H1 (cell line): Measurements from ENCODE around the gene STK39. TPM values are rescaled to one million over a fixed set of nuclear protein-coding genes. Genes with fewer than 3 reads are reported as not detected.

Source experiments
- CTCF ChIA-PET: fragments of 300-600 bp; sonication (Branson Sonifier 250); formaldehyde crosslinking; loops from one replicate; lab custom pipeline; 2021; ENCODE audit not compliant: partially characterized antibody; lab: Charles Lee
- POLR2A ChIA-PET: fragments of 300-600 bp; sonication (Branson Sonifier 250); formaldehyde crosslinking; loops from one replicate; lab custom pipeline; 2021; ENCODE audit warnings: inconsistent platforms; ENCODE audit not compliant: partially characterized antibody; lab: Charles Lee
- DNase-seq, 2 experiments: peaks; one replicate each; pipeline versions ENCODE4 v3.0.0 to v3.0.0-alpha.2; 2010 to 2022; ENCODE audit warnings: low spot score in 2 of 2, low read depth in 1 of 2, mixed read lengths in 1 of 2
- FAIRE-seq: peaks from 2 replicates; lab custom pipeline; 2011; peaks lifted over from hg19 to GRCh38; lab: Jason Lieb, UNC
- H2AFZ ChIP-seq: 2 replicates; pipeline ENCODE4 v1.8.1; 2012; ENCODE audit warnings: low read length, inconsistent platforms
- H2AK5ac ChIP-seq: 2 replicates; pipeline ENCODE4 v1.6.1; 2013; ENCODE audit warnings: low read depth, low read length
- H2BK120ac ChIP-seq: replicated peaks from 2 replicates; pipeline ENCODE3; 2013; ENCODE audit warnings: low read depth, low read length, inconsistent platforms
- H2BK12ac ChIP-seq: 2 replicates; pipeline ENCODE4 v1.6.1; 2013; ENCODE audit warnings: low read depth, low read length
- H2BK15ac ChIP-seq: 2 replicates; pipeline ENCODE4 v1.6.1; 2013; ENCODE audit warnings: low read length
- H2BK20ac ChIP-seq: 2 replicates; pipeline ENCODE4 v1.6.1; 2013; ENCODE audit warnings: low read length
- H2BK5ac ChIP-seq: 2 replicates; pipeline ENCODE4 v1.6.1; 2013; ENCODE audit warnings: low read depth, low read length
- H3K14ac ChIP-seq: 2 replicates; pipeline ENCODE4 v1.6.1; 2013; ENCODE audit warnings: inconsistent platforms; ENCODE audit not compliant: insufficient read length
- H3K18ac ChIP-seq: 2 replicates; pipeline ENCODE4 v1.6.1; 2013; ENCODE audit warnings: low read length; ENCODE audit errors: extremely low read depth
- H3K23ac ChIP-seq: 2 replicates; pipeline ENCODE4 v1.6.1; 2013; ENCODE audit warnings: inconsistent platforms; ENCODE audit not compliant: insufficient read length
- H3K23me2 ChIP-seq: 2 replicates; pipeline ENCODE4 v1.6.1; 2013; ENCODE audit warnings: low read depth, low read length
- H3K27ac ChIP-seq: 2 replicates; pipeline ENCODE4 v1.6.1; 2011; ENCODE audit warnings: low read depth, low read length, inconsistent platforms
- H3K27me3 ChIP-seq, 4 experiments: replicated peaks in 1 of 4; 1 replicate in 1 of 4; 2 replicates in 3 of 4; pipeline versions ENCODE4 v1.6.1 to v1.8.1; 2011 to 2013; ENCODE audit warnings: low read length in 3 of 4, mild to moderate bottlenecking in 3 of 4, inconsistent platforms in 2 of 4, mixed read lengths in 2 of 4, moderate library complexity in 1 of 4; ENCODE audit not compliant: control insufficient read depth in 3 of 4, insufficient read depth in 3 of 4; ENCODE audit errors: extremely low read depth in 1 of 4
- H3K36me3 ChIP-seq, 4 experiments: 2 replicates each; pipeline versions ENCODE4 v1.6.1 to v1.8.1; 2011 to 2013; ENCODE audit warnings: mild to moderate bottlenecking in 4 of 4, low read length in 3 of 4, moderate library complexity in 2 of 4, control low read depth in 1 of 4, inconsistent platforms in 1 of 4; ENCODE audit not compliant: insufficient read depth in 4 of 4, control insufficient read depth in 2 of 4
- H3K4ac ChIP-seq: replicated peaks from 2 replicates; pipeline ENCODE3; 2013; ENCODE audit warnings: low read length, low read depth, mixed read lengths, inconsistent platforms; ENCODE audit not compliant: insufficient read length
- H3K4me1 ChIP-seq, 4 experiments: replicated peaks in 1 of 4; 1 replicate in 1 of 4; 2 replicates in 3 of 4; pipeline versions ENCODE4 v1.6.1 to v1.8.1; 2011 to 2013; ENCODE audit warnings: low read length in 3 of 4, inconsistent platforms in 2 of 4, mixed read lengths in 1 of 4; ENCODE audit not compliant: insufficient read depth in 4 of 4, control insufficient read depth in 3 of 4
- H3K4me2 ChIP-seq, 2 experiments: 2 replicates each; pipeline versions ENCODE4 v1.6.1 to v1.8.1; 2011 to 2013; ENCODE audit warnings: low read depth in 2 of 2, low read length in 2 of 2, control low read depth in 1 of 2, inconsistent platforms in 1 of 2, mild to moderate bottlenecking in 1 of 2; ENCODE audit not compliant: insufficient read depth in 1 of 2
- H3K4me3 ChIP-seq, 4 experiments: fragments of 200-600, 300-600 bp in 1 of 4; sonication (generic), shearing (Covaris generic), sonication (Bioruptor Twin) in 1 of 4; 2 replicates each; pipeline versions ENCODE4 v1.5.1 to v1.8.1; 2011 to 2016; ENCODE audit warnings: low read length in 4 of 4, low read depth in 3 of 4, control low read depth in 2 of 4, inconsistent platforms in 2 of 4, mild to moderate bottlenecking in 2 of 4, mixed read lengths in 1 of 4, moderate library complexity in 1 of 4; ENCODE audit not compliant: insufficient read depth in 2 of 4; ENCODE audit errors: extremely low read depth in 1 of 4
- H3K56ac ChIP-seq: replicated peaks from 2 replicates; pipeline ENCODE3; 2013; ENCODE audit warnings: low read depth, mild to moderate bottlenecking, mixed read lengths, low read length, inconsistent platforms; ENCODE audit not compliant: insufficient read length
- H3K79me1 ChIP-seq: 2 replicates; pipeline ENCODE4 v1.6.1; 2013; ENCODE audit warnings: low read depth, low read length, control low read depth
- H3K79me2 ChIP-seq, 2 experiments: 2 replicates each; pipeline versions ENCODE4 v1.6.1 to v1.8.1; 2012 to 2013; ENCODE audit warnings: low read length in 2 of 2, mild to moderate bottlenecking in 2 of 2, inconsistent platforms in 1 of 2; ENCODE audit not compliant: insufficient read depth in 2 of 2, control insufficient read depth in 1 of 2
- H3K9ac ChIP-seq, 4 experiments: replicated peaks in 1 of 4; 1 replicate in 1 of 4; 2 replicates in 3 of 4; pipeline versions ENCODE4 v1.6.1 to v1.8.1; 2011 to 2013; ENCODE audit warnings: low read depth in 3 of 4, low read length in 3 of 4, control low read depth in 2 of 4, mild to moderate bottlenecking in 2 of 4, moderate library complexity in 2 of 4, inconsistent platforms in 1 of 4; ENCODE audit errors: extremely low read depth in 1 of 4
- H3K9me3 ChIP-seq, 2 experiments: 2 replicates each; pipeline versions ENCODE4 v1.6.1 to v1.8.1; 2012 to 2013; ENCODE audit warnings: mild to moderate bottlenecking in 2 of 2, moderate library complexity in 2 of 2, control low read depth in 1 of 2, inconsistent platforms in 1 of 2, low read depth in 1 of 2, low read length in 1 of 2, mixed read lengths in 1 of 2; ENCODE audit not compliant: insufficient read depth in 2 of 2
- H4K20me1 ChIP-seq, 2 experiments: replicated peaks in 1 of 2; 2 replicates each; pipeline versions ENCODE3 to v1.8.1; 2011 to 2013; ENCODE audit warnings: inconsistent platforms in 2 of 2, low read length in 2 of 2, mild to moderate bottlenecking in 1 of 2; ENCODE audit not compliant: insufficient read depth in 2 of 2, control insufficient read depth in 1 of 2
- H4K5ac ChIP-seq: 2 replicates; pipeline ENCODE4 v1.6.1; 2013; ENCODE audit warnings: low read length, low read depth, mixed read lengths, inconsistent platforms; ENCODE audit not compliant: insufficient read length
- H4K8ac ChIP-seq: 2 replicates; pipeline ENCODE4 v1.8.0; 2013; ENCODE audit warnings: mild to moderate bottlenecking, moderate library complexity, low read length, inconsistent platforms; ENCODE audit not compliant: insufficient read depth; ENCODE audit errors: extremely low read depth
- H4K91ac ChIP-seq: replicated peaks from 2 replicates; pipeline ENCODE3; 2013; ENCODE audit warnings: low read length, mixed read lengths, inconsistent platforms; ENCODE audit not compliant: insufficient read length
- POU5F1 ChIP-seq: IDR thresholded peaks from 2 replicates; pipeline ENCODE4 v1.6.1; 2011; ENCODE audit warnings: low read depth, mild to moderate bottlenecking, low read length, moderate library complexity
- RBBP5 ChIP-seq: IDR thresholded peaks from 2 replicates; pipeline ENCODE4 v1.7.1; 2012; ENCODE audit warnings: low read depth, mild to moderate bottlenecking, inconsistent platforms, low read length, moderate library complexity, borderline replicate concordance
- WGBS, 2 experiments: shearing (Covaris generic) in 1 of 2; methylation state at CpG; one replicate each; pipeline versions ENCODE4 v1.1.6 to v1.1.7; 2013 to 2015; ENCODE audit warnings: low lambda C conversion rate in 2 of 2, mixed read lengths in 2 of 2, inconsistent platforms in 1 of 2, low coverage in 1 of 2, missing lambda C conversion rate in 1 of 2; ENCODE audit not compliant: insufficient replicate concordance in 2 of 2, insufficient coverage in 1 of 2, insufficient read length in 1 of 2; ENCODE audit errors: extremely low coverage in 1 of 2, missing lambda C conversion rate in 1 of 2; 5-methylcytosine and 5-hydroxymethylcytosine counted together
- polyA plus RNA-seq, 7 experiments: library from polyadenylated mRNA; depleted of rRNA in 3 of 7; stranded (reverse) in 5 of 7; unstranded in 2 of 7; fragments of >200 nt in 5 of 7; fragments of 200-250 nt in 2 of 7; gene quantifications; 1 replicate in 5 of 7; 2 replicates in 1 of 7; 4 replicates in 1 of 7; pipeline versions ENCODE4 v1.2.1 to v1.2.3, GENCODE V29; 2011 to 2013; ENCODE audit warnings: missing spikeins in 2 of 7, mixed read lengths in 2 of 7
- total RNA-seq: library from RNA; stranded (reverse); fragmentation: NEBNext Ultra II Directional; extraction: Animal tissue kit (Norgen Biotek cat#: 25700); gene quantifications from 2 replicates; pipeline ENCODE4 v1.2.1, GENCODE V29; 2021
- TF ChIP-seq, protein P1 (sequence below): IDR thresholded peaks from 2 replicates; pipeline ENCODE4 v1.6.1; 2012; ENCODE audit warnings: inconsistent platforms

Gene STK39
- total and polyA plus RNA-seq, 2 of the 8 experiments (the other 6 are each of a cell fraction or from before 2014, with no cell fraction given), result 13.7 to 23.8 TPM

DNA sequence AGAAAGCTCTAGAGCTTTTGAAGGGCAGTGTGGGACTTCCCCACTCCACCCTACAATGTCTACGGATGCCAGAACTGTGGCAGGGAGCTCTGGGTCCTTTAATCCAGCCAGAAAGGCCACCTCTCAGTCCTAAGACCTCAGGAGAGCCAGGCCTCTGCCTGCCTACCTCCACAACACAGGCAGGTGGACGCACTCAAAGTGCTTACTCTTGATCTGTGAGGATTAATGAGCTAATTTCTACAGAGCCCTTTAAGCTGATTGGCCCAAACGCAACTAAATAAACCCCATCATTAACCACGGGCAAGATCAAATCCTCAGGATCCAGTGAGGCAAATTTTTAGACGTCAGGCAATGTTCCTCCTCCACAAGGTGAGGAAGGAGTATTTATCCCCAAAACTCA, 8.1 kb downstream of the STK39 start:
- Histone ChIP-seq H4K5ac (no peak overlapping the region), H3K9me3 (no peaks in the 10 kb centered on the region), H2BK12ac (no peak overlapping the region), H4K20me1 (peaks cover 2 to 3% of the 10 kb centered on the region in 2 experiments), H2AFZ (no peak overlapping the region), H3K14ac (no peak overlapping the region), H3K4ac (no peak overlapping the region), H3K79me2 (peaks cover 0 to 17% of the 10 kb centered on the region in 2 experiments; a peak in 2 of 4 replicates), H3K23ac (no peak overlapping the region), H2AK5ac (no peak overlapping the region), H4K8ac (no peak overlapping the region; the same call in 1 of the 2 replicates), H3K4me3 (no peak overlapping the region), H2BK20ac (no peak overlapping the region), H3K36me3 (no peaks in the 10 kb centered on the region), H3K18ac (no peak overlapping the region), H3K27me3 (no peaks in the 10 kb centered on the region), H3K4me1 (peaks cover 0 to 9% (median 2%) of the 10 kb centered on the region in 4 experiments; a peak in 4 of 7 replicates), H3K4me2 (no peak overlapping the region), H3K27ac (no peak overlapping the region), H3K56ac (no peak overlapping the region), H3K9ac (no peak overlapping the region), H3K79me1 (peaks cover 7% of the 10 kb centered on the region; the same call in 1 of the 2 replicates), H2BK120ac (no peak overlapping the region), H2BK15ac (no peak overlapping the region), H2BK5ac (no peak overlapping the region), H3K23me2 (no peaks in the 10 kb centered on the region), H4K91ac (no peak overlapping the region)
- 86% methylated on average over 5 of the region's 5 CpGs; no CpG with 5 or more reads in 1 of the 2 experiments for WGBS, 2 experiments
- POLR2A ChIA-PET, result no interaction called here
- DNase-seq (no peak), FAIRE-seq (no peak)
- CTCF ChIA-PET, result interaction anchor here (1.0 kb wide), 1 partner anchor 42 kb away, joined by 3 read pairs; no protein-coding TSS in a partner anchor
- TF ChIP-seq, protein P1, sequence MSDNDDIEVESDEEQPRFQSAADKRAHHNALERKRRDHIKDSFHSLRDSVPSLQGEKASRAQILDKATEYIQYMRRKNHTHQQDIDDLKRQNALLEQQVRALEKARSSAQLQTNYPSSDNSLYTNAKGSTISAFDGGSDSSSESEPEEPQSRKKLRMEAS, result no peak
- TF ChIP-seq RBBP5 (no peak), POU5F1 (no peak)
